Chondrocyte (in vitro differentiated cells): ENCODE measurements around the gene GNL2. TPM values are rescaled to one million over a fixed set of nuclear protein-coding genes. Genes with fewer than 3 reads are reported as not detected.
"Not testable (repeated sequence)": the region's sequence is repeated elsewhere in the genome, so short reads cannot be mapped to it uniquely, and the experiment has no call there.

Experiments
- DNase-seq: peaks from one replicate; pipeline ENCODE4 v3.0.0; 2021; ENCODE audit warnings: mixed read lengths, low spot score
- H3K27ac Mint-ChIP-seq: one replicate; pipeline ENCODE4 v1.8.0; 2021; ENCODE audit warnings: mild to moderate bottlenecking, moderate library complexity, mixed read lengths; ENCODE audit not compliant: unreplicated experiment
- H3K27me3 Mint-ChIP-seq: 2 replicates; pipeline ENCODE4 v1.8.0; 2021; ENCODE audit warnings: low read depth, mixed read lengths
- H3K36me3 Mint-ChIP-seq: 2 replicates; pipeline ENCODE4 v1.8.0; 2021; ENCODE audit warnings: low read depth, mixed read lengths
- H3K4me1 Mint-ChIP-seq: 2 replicates; pipeline ENCODE4 v1.8.0; 2021; ENCODE audit warnings: low read depth, mild to moderate bottlenecking, mixed read lengths
- H3K4me3 Mint-ChIP-seq: one replicate; pipeline ENCODE4 v1.8.0; 2021; ENCODE audit warnings: mild to moderate bottlenecking, moderate library complexity, mixed read lengths; ENCODE audit not compliant: unreplicated experiment
- H3K9me3 Mint-ChIP-seq: 2 replicates; pipeline ENCODE4 v1.8.0; 2021; ENCODE audit warnings: low read depth, mixed read lengths
- total RNA-seq: library from RNA; stranded (reverse); gene quantifications from 3 replicates; pipeline ENCODE4 v1.2.1, GENCODE V29; 2021
- TF ChIP-seq, protein P1 (sequence below): fragments of 200-600 bp; sonication (generic); IDR thresholded peaks from 2 replicates; pipeline ENCODE4 v1.5.0; 2021; ENCODE audit warnings: antibody characterized with exemption, mild to moderate bottlenecking, moderate library complexity

Gene GNL2
- total RNA-seq, 1 donor from 2014 or later, result 47.6 TPM

DNA sequence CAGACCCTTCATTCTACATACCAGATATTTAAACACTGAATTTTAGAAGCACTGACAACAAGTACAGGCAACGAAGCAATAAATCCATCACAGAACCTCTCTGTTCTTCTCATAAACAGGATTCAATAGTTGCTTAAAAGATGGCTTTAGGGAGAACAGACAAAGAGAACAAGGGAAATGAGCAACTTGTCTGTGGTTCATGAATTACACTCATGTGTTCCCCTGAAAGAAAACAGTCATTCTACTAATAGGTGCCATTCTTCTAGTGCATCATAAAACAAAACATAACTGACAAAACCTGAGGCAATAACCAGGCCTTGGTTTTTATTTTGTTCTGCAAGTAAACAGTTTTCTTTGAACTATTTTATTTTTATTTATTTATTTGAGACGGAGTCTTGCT is 6.8 kb downstream of the GNL2 start:
- H3K4me3 Mint-ChIP-seq, result no peak overlapping the region
- no peaks in the 10 kb centered on the region for H3K9me3 Mint-ChIP-seq
- peaks cover 4% of the 10 kb centered on the region for H3K4me1 Mint-ChIP-seq
- no peak for DNase-seq
- H3K27me3 Mint-ChIP-seq, result no peaks in the 10 kb centered on the region
- H3K27ac Mint-ChIP-seq, result no peak overlapping the region
- TF ChIP-seq, protein P1, sequence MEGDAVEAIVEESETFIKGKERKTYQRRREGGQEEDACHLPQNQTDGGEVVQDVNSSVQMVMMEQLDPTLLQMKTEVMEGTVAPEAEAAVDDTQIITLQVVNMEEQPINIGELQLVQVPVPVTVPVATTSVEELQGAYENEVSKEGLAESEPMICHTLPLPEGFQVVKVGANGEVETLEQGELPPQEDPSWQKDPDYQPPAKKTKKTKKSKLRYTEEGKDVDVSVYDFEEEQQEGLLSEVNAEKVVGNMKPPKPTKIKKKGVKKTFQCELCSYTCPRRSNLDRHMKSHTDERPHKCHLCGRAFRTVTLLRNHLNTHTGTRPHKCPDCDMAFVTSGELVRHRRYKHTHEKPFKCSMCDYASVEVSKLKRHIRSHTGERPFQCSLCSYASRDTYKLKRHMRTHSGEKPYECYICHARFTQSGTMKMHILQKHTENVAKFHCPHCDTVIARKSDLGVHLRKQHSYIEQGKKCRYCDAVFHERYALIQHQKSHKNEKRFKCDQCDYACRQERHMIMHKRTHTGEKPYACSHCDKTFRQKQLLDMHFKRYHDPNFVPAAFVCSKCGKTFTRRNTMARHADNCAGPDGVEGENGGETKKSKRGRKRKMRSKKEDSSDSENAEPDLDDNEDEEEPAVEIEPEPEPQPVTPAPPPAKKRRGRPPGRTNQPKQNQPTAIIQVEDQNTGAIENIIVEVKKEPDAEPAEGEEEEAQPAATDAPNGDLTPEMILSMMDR, result no peak
- H3K36me3 Mint-ChIP-seq, result peaks cover 30% of the 10 kb centered on the region

- H3K4me1 Mint-ChIP-seq, H3K27me3 Mint-ChIP-seq, H3K9me3 Mint-ChIP-seq, H3K4me3 Mint-ChIP-seq, DNase-seq, H3K27ac Mint-ChIP-seq: not testable (repeated sequence)
- peaks cover 35% of the 10 kb centered on the region for H3K36me3 Mint-ChIP-seq
Observed at GRCh38 chr1:37584544-37584943, 11.2 kb downstream of the GNL2 start.

DNA sequence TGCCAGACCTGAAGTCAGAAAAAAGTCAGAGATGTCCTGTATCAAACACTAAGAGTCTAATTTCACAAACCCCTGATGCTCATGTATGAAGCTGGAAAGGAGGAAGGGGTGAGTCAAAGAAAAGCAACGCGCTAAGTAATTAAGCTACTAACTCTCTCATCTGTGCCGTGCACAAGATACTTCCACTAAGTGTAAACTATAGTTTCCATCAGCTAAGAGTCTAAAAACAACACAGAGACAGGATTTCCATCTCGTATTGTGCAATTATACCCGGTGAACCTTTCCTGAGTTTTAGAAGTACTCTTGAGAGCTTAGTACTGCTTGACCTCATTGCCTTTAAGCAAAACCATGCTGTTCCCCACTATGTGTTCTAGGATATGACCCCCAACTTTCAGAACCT is 20.0 kb downstream of the GNL2 start:
- no peak overlapping the region for H3K27ac Mint-ChIP-seq
- H3K9me3 Mint-ChIP-seq, result no peaks in the 10 kb centered on the region
- peaks cover 14% of the 10 kb centered on the region for H3K4me1 Mint-ChIP-seq
- no peak overlapping the region for H3K4me3 Mint-ChIP-seq
- H3K27me3 Mint-ChIP-seq, result no peaks in the 10 kb centered on the region
- peaks cover 45% of the 10 kb centered on the region for H3K36me3 Mint-ChIP-seq
- DNase-seq, result no peak
- TF ChIP-seq, protein P1, result no peak

GRCh38 chr1:37574834-37575480 is 20.8 kb downstream of the GNL2 start:
- Mint-ChIP-seq H3K4me3 (no peak overlapping the region), H3K27me3 (no peaks in the 10 kb centered on the region), H3K9me3 (no peaks in the 10 kb centered on the region), H3K27ac (no peak overlapping the region), H3K36me3 (peaks cover 43% of the 10 kb centered on the region), H3K4me1 (peaks cover 14% of the 10 kb centered on the region)
- TF ChIP-seq, protein P1, result no peak
- DNase-seq, result no peak

- Mint-ChIP-seq H3K9me3 (no peaks in the 10 kb centered on the region), H3K4me1 (no peaks in the 10 kb centered on the region), H3K36me3 (peaks cover 61% of the 10 kb centered on the region), H3K27ac (no peak overlapping the region), H3K27me3 (no peaks in the 10 kb centered on the region), H3K4me3 (no peak overlapping the region)
- DNase-seq, result no peak
- TF ChIP-seq, protein P1, result no peak
Observed at GRCh38 chr1:37570528-37571334, 25.0 kb downstream of the GNL2 start.
